GM19193 (cell line): ENCODE results near the gene RSPO4.

Experiments
- POLR2A ChIP-seq: IDR thresholded peaks from 4 replicates; pipeline ENCODE4 v1.6.1; 2011; ENCODE audit not compliant: insufficient read depth, insufficient read length; ENCODE audit errors: extremely low read depth

RSPO4 gene

GRCh38 chr20:913306-913849 lies 88.7 kb downstream of the RSPO4 start:
- no peak for TF ChIP-seq POLR2A

- no peak for TF ChIP-seq POLR2A
Observed at GRCh38 chr20:911882-912600, 90.1 kb downstream of the RSPO4 start.

- no peak for TF ChIP-seq POLR2A
Observed at GRCh38 chr20:910870-911770, 91.0 kb downstream of the RSPO4 start.

GRCh38 chr20:910132-910869 lies 91.8 kb downstream of the RSPO4 start:
- TF ChIP-seq POLR2A: no peak

- no peak for TF ChIP-seq POLR2A
Observed at GRCh38 chr20:909641-910040, 92.5 kb downstream of the RSPO4 start.
